ENCODE data around the gene CTNNA3. TPM values are rescaled to one million over a fixed set of nuclear protein-coding genes. Genes with fewer than 3 reads are reported as not detected.
"Not testable (repeated sequence)": the region's sequence is repeated elsewhere in the genome, so short reads cannot be mapped to it uniquely, and the experiment has no call there.

CTNNA3 gene
- total and polyA plus RNA-seq, 2 donors, result 2.0 to 26.1 TPM

DNA sequence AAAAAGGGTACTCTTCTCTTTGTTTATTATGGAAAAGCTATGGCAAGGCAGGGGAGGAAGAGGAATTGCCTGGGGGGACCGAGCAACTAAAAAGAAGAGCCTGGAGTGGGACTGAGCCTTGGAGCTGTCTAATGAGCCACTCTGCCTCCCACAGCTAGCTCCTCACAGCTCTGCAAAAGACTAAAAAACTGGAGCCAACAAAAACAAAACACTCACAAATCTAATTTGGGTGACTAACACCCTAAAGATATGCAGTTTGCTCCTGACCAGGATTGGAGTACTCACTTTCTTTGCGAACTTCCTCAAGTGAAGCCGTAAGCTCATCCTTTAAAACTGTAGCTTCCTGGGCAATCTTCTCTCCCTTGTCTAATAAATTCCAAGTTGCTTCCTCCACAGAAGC, 89.4 kb downstream of the CTNNA3 start:
- no peak overlapping the region for H3K4me3 ChIP-seq (ENCODE audit: low read depth, low read length)
- no peaks in the 10 kb centered on the region for H3K36me3 ChIP-seq (ENCODE audit: insufficient read depth)
- peaks cover 2% of the 10 kb centered on the region for H3K4me1 ChIP-seq (ENCODE audit: insufficient read depth)
- WGBS, result 36% methylated on average over 3 of the region's 3 CpGs
- H3K27ac ChIP-seq (ENCODE audit: low read depth), result no peak overlapping the region
- no peak for DNase-seq (ENCODE audit: extremely low spot score)

GRCh38 chr10:67603701-67604100, 92.3 kb downstream of the CTNNA3 start:
- Histone ChIP-seq H3K27ac (ENCODE audit: low read depth) (no peak overlapping the region), H3K4me3 (ENCODE audit: low read depth, low read length) (no peak overlapping the region), H3K36me3 (ENCODE audit: insufficient read depth) (no peaks in the 10 kb centered on the region), H3K4me1 (ENCODE audit: insufficient read depth) (peaks cover 2% of the 10 kb centered on the region)
- WGBS, result 96% methylated on average over 3 of the region's 3 CpGs
- DNase-seq (ENCODE audit: extremely low spot score), result no peak

GRCh38 chr10:67603086-67603485, 92.9 kb downstream of the CTNNA3 start:
- Histone ChIP-seq H3K4me3 (ENCODE audit: low read depth, low read length) (no peak overlapping the region), H3K36me3 (ENCODE audit: insufficient read depth) (no peaks in the 10 kb centered on the region), H3K27ac (ENCODE audit: low read depth) (no peak overlapping the region), H3K4me1 (ENCODE audit: insufficient read depth) (peaks cover 2% of the 10 kb centered on the region)
- no peak for DNase-seq (ENCODE audit: extremely low spot score)
- WGBS, result 88% methylated on average over 8 of the region's 8 CpGs

DNA sequence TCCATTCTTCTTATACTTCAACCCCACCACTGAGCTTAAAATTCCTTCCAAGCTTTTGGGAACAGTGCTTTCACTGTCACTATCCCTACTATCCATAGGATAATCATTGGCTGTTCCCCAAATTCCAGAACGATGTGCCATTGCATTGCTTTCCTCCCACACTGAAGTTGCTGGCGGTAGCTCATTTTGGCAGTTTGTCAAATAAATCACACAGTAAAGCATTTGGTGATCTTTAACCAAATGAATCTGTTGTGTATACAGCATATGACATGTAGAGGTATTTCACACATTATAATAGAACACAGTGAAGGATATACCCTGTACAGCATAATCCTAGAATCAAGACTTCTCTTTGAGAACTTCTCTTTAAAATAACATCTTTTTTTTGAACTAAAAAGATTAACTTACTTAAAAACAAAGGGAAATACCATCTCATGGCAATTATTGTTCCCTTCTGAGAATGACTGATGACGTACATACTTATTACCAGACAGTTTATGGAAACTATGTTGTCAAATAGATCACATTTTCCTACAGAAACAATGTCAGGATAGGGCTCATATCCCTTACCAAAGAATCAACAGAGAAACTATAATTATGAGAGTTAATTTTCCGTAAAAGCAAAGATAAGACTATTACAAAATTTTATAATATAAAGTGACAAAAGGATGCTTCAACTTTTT, 93.6 kb downstream of the CTNNA3 start:
- Histone ChIP-seq H3K36me3 (ENCODE audit: insufficient read depth) (no peaks in the 10 kb centered on the region), H3K4me3 (ENCODE audit: low read depth, low read length) (no peak overlapping the region), H3K27ac (ENCODE audit: low read depth) (no peak overlapping the region), H3K4me1 (ENCODE audit: insufficient read depth) (peaks cover 2% of the 10 kb centered on the region)
- DNase-seq (ENCODE audit: extremely low spot score), result no peak
- 39% methylated on average over 4 of the region's 4 CpGs for WGBS

GRCh38 chr10:67599597-67599996, 96.4 kb downstream of the CTNNA3 start:
- Histone ChIP-seq H3K36me3 (ENCODE audit: insufficient read depth) (no peaks in the 10 kb centered on the region), H3K27ac (ENCODE audit: low read depth) (no peak overlapping the region), H3K4me3 (ENCODE audit: low read depth, low read length) (no peak overlapping the region), H3K4me1 (ENCODE audit: insufficient read depth) (no peaks in the 10 kb centered on the region)
- DNase-seq (ENCODE audit: extremely low spot score), result no peak

DNA sequence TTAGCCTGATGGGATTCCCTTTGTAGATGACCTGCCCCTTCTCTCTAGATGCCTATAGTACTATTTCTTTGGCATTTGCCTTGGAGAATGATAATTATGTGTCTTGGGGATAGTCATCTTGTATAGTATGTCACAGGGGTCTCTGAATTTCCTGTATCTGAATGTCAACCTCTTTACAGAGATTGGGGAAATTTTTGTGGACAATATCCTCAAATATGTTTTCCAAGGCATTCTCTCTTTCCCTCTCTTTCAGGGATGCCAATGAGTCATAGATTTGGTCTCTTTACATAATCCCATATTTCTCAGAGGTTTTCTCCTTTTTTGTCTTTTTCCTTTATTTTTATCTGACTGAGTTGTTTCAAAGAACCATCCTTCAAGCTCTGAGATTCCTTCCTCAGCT, 99.4 kb downstream of the CTNNA3 start:
- no peak overlapping the region for H3K4me3 ChIP-seq (ENCODE audit: low read depth, low read length)
- DNase-seq (ENCODE audit: extremely low spot score), result no peak
- no peak overlapping the region for H3K27ac ChIP-seq (ENCODE audit: low read depth)
- H3K36me3 ChIP-seq (ENCODE audit: insufficient read depth), result no peaks in the 10 kb centered on the region
- H3K4me1 ChIP-seq (ENCODE audit: insufficient read depth), result no peaks in the 10 kb centered on the region

DNA sequence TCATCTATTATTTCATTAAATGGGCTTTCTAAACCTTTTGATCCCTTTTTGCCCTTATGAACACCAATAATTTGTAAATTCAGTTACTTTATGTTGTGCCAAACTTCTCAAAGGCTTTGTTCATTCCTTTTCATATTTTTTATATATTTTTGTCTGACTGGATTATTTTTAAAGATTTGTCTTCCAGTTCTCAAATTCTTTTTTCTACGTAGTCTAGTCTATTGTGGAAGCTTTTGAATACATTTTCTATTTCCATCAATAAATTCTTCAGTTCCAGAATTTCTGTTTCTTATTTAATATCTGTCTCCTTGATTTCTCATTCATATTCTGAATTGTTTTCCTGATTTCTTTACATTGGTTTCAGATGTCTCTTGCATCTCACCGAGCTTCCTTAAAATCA, 108.2 kb downstream of the CTNNA3 start:
- WGBS, result 87% methylated on average over 2 of the region's 2 CpGs
- Histone ChIP-seq H3K4me3 (ENCODE audit: low read depth, low read length) (no peak overlapping the region), H3K27ac (ENCODE audit: low read depth) (no peak overlapping the region), H3K36me3 (ENCODE audit: insufficient read depth) (no peaks in the 10 kb centered on the region), H3K4me1 (ENCODE audit: insufficient read depth) (no peaks in the 10 kb centered on the region)
- no peak for DNase-seq (ENCODE audit: extremely low spot score)

GRCh38 chr10:67575532-67575931, 120.5 kb downstream of the CTNNA3 start:
- H3K27ac ChIP-seq (ENCODE audit: low read depth), result no peak overlapping the region
- DNase-seq (ENCODE audit: extremely low spot score), result no peak
- no peaks in the 10 kb centered on the region for H3K4me1 ChIP-seq (ENCODE audit: insufficient read depth)
- H3K4me3 ChIP-seq (ENCODE audit: low read depth, low read length), result no peak overlapping the region
- H3K36me3 ChIP-seq (ENCODE audit: insufficient read depth), result no peaks in the 10 kb centered on the region
- WGBS, result 74% methylated on average over 1 of the region's 1 CpG

GRCh38 chr10:67573484-67573883, 122.5 kb downstream of the CTNNA3 start:
- no peak overlapping the region for H3K4me3 ChIP-seq (ENCODE audit: low read depth, low read length)
- H3K27ac ChIP-seq (ENCODE audit: low read depth), result no peak overlapping the region
- no peak for DNase-seq (ENCODE audit: extremely low spot score)
- WGBS, result 93% methylated on average over 1 of the region's 1 CpG
- H3K4me1 ChIP-seq (ENCODE audit: insufficient read depth), result no peaks in the 10 kb centered on the region
- H3K36me3 ChIP-seq (ENCODE audit: insufficient read depth), result no peaks in the 10 kb centered on the region

DNA sequence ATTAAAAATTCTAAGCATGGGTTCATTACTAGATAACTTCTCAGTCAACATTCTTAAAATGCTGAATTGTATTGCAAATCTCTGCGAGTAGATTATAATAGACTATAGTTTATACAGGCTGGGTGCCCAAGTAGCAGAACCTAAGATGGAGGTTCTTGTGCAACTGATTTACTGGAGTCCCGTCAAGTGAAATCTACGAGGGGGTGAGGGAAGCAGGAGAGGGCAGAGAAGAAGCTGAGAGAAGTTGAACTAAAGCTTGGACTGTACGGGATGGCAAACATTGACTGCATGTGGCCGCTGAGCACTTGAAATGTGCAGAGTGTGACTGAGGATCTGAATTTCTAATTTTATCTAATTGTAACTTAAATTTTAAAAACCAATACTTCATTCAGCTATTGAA, 124.5 kb downstream of the CTNNA3 start:
- Histone ChIP-seq H3K36me3 (ENCODE audit: insufficient read depth) (no peaks in the 10 kb centered on the region), H3K4me3 (ENCODE audit: low read depth, low read length) (no peak overlapping the region), H3K27ac (ENCODE audit: low read depth) (no peak overlapping the region), H3K4me1 (ENCODE audit: insufficient read depth) (no peaks in the 10 kb centered on the region)
- WGBS, result 89% methylated on average over 5 of the region's 5 CpGs
- no peak for DNase-seq (ENCODE audit: extremely low spot score)

GRCh38 chr10:67558311-67558710, 137.7 kb downstream of the CTNNA3 start:
- not testable (repeated sequence) for DNase-seq (ENCODE audit: extremely low spot score); H3K36me3 ChIP-seq (ENCODE audit: insufficient read depth); H3K4me3 ChIP-seq (ENCODE audit: low read depth, low read length); H3K4me1 ChIP-seq (ENCODE audit: insufficient read depth); H3K27ac ChIP-seq (ENCODE audit: low read depth)
- 95% methylated on average over 14 of the region's 14 CpGs for WGBS

DNA sequence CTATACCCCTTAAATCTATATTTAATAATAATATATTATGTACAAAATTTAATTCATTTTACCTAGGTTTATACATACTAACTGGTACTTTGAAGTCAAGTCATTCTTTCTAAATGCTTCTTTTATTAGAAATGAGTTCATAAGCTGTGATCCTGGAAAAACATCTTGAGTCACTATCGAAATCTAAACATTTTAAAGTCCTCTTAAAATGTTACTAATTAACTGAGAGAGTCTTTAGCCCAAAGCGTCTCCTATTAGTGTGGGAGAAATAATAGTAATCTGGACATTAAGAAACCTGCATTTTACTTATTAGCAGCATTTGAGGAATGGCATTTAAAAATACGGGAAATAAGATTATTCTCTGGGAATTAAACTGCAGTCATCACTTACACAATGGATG, 142.7 kb downstream of the CTNNA3 start:
- DNase-seq (ENCODE audit: extremely low spot score), result no peak
- 67% methylated on average over 3 of the region's 3 CpGs for WGBS
- H3K4me3 ChIP-seq (ENCODE audit: low read depth, low read length), result no peak overlapping the region
- H3K36me3 ChIP-seq (ENCODE audit: insufficient read depth), result no peaks in the 10 kb centered on the region
- no peak overlapping the region for H3K27ac ChIP-seq (ENCODE audit: low read depth)
- H3K4me1 ChIP-seq (ENCODE audit: insufficient read depth), result no peaks in the 10 kb centered on the region

- no peaks in the 10 kb centered on the region for H3K36me3 ChIP-seq (ENCODE audit: insufficient read depth)
- H3K4me3 ChIP-seq (ENCODE audit: low read depth, low read length), result no peak overlapping the region
- 76% methylated on average over 16 of the region's 16 CpGs for WGBS
- DNase-seq (ENCODE audit: extremely low spot score), result no peak
- no peaks in the 10 kb centered on the region for H3K4me1 ChIP-seq (ENCODE audit: insufficient read depth)
- no peak overlapping the region for H3K27ac ChIP-seq (ENCODE audit: low read depth)
Measured at GRCh38 chr10:67550838-67551402, 145.1 kb downstream of the CTNNA3 start.

GRCh38 chr10:67550046-67550445, 145.9 kb downstream of the CTNNA3 start:
- Histone ChIP-seq H3K27ac (ENCODE audit: low read depth) (no peak overlapping the region), H3K4me1 (ENCODE audit: insufficient read depth) (no peaks in the 10 kb centered on the region), H3K36me3 (ENCODE audit: insufficient read depth) (no peaks in the 10 kb centered on the region), H3K4me3 (ENCODE audit: low read depth, low read length) (no peak overlapping the region)
- no peak for DNase-seq (ENCODE audit: extremely low spot score)
- WGBS, result 54% methylated on average over 2 of the region's 2 CpGs

- Histone ChIP-seq H3K4me3 (ENCODE audit: low read depth, low read length) (no peak overlapping the region), H3K27ac (ENCODE audit: low read depth) (no peak overlapping the region), H3K36me3 (ENCODE audit: insufficient read depth) (no peaks in the 10 kb centered on the region), H3K4me1 (ENCODE audit: insufficient read depth) (no peaks in the 10 kb centered on the region)
- 22% methylated on average over 2 of the region's 2 CpGs for WGBS
- no peak for DNase-seq (ENCODE audit: extremely low spot score)
Measured at GRCh38 chr10:67549390-67549789, 146.6 kb downstream of the CTNNA3 start.

Data from urinary bladder (tissue), 4 donors.